Chondrocyte (in vitro differentiated cells): ENCODE results near the gene STOML3. TPM values are rescaled to one million over a fixed set of nuclear protein-coding genes. Genes with fewer than 3 reads are reported as not detected.

Source experiments
- DNase-seq: peaks from one replicate; pipeline ENCODE4 v3.0.0; 2021; ENCODE audit warnings: mixed read lengths, low spot score
- H3K27ac Mint-ChIP-seq: one replicate; pipeline ENCODE4 v1.8.0; 2021; ENCODE audit warnings: mild to moderate bottlenecking, moderate library complexity, mixed read lengths; ENCODE audit not compliant: unreplicated experiment
- H3K27me3 Mint-ChIP-seq: 2 replicates; pipeline ENCODE4 v1.8.0; 2021; ENCODE audit warnings: low read depth, mixed read lengths
- H3K36me3 Mint-ChIP-seq: 2 replicates; pipeline ENCODE4 v1.8.0; 2021; ENCODE audit warnings: low read depth, mixed read lengths
- H3K4me1 Mint-ChIP-seq: 2 replicates; pipeline ENCODE4 v1.8.0; 2021; ENCODE audit warnings: low read depth, mild to moderate bottlenecking, mixed read lengths
- H3K4me3 Mint-ChIP-seq: one replicate; pipeline ENCODE4 v1.8.0; 2021; ENCODE audit warnings: mild to moderate bottlenecking, moderate library complexity, mixed read lengths; ENCODE audit not compliant: unreplicated experiment
- H3K9me3 Mint-ChIP-seq: 2 replicates; pipeline ENCODE4 v1.8.0; 2021; ENCODE audit warnings: low read depth, mixed read lengths
- CTCF ChIP-seq: fragments of 200-600 bp; sonication (generic); IDR thresholded peaks from 2 replicates; pipeline ENCODE4 v1.5.0; 2021; ENCODE audit warnings: antibody characterized with exemption, mild to moderate bottlenecking, moderate library complexity
- total RNA-seq: library from RNA; stranded (reverse); gene quantifications from 3 replicates; pipeline ENCODE4 v1.2.1, GENCODE V29; 2021

Gene STOML3
- total RNA-seq, 1 donor from 2014 or later: not detected

- DNase-seq: no peak
- Mint-ChIP-seq H3K9me3 (no peaks in the 10 kb centered on the region), H3K4me1 (no peaks in the 10 kb centered on the region), H3K27me3 (peaks cover 7% of the 10 kb centered on the region), H3K27ac (no peak overlapping the region), H3K36me3 (no peaks in the 10 kb centered on the region), H3K4me3 (no peak overlapping the region)
- TF ChIP-seq CTCF: no peak
Measured at GRCh38 chr13:38969187-38969586, 21.4 kb downstream of the STOML3 start.

GRCh38 chr13:38967446-38967845, 23.2 kb downstream of the STOML3 start:
- no peak for TF ChIP-seq CTCF
- Mint-ChIP-seq H3K9me3 (no peaks in the 10 kb centered on the region), H3K27me3 (peaks cover 9% of the 10 kb centered on the region), H3K27ac (no peak overlapping the region), H3K4me3 (no peak overlapping the region), H3K4me1 (no peaks in the 10 kb centered on the region), H3K36me3 (no peaks in the 10 kb centered on the region)
- no peak for DNase-seq

- Mint-ChIP-seq H3K4me3 (no peak overlapping the region), H3K27ac (no peak overlapping the region), H3K9me3 (peaks cover 11% of the 10 kb centered on the region), H3K4me1 (no peaks in the 10 kb centered on the region), H3K27me3 (peaks cover 6% of the 10 kb centered on the region), H3K36me3 (no peaks in the 10 kb centered on the region)
- TF ChIP-seq CTCF: no peak
- DNase-seq: no peak
Measured at GRCh38 chr13:38965281-38965680, 25.4 kb downstream of the STOML3 start.

GRCh38 chr13:38960175-38960574, 30.5 kb downstream of the STOML3 start:
- peaks cover 16% of the 10 kb centered on the region for H3K9me3 Mint-ChIP-seq
- peaks cover 3% of the 10 kb centered on the region for H3K27me3 Mint-ChIP-seq
- no peak for DNase-seq
- no peaks in the 10 kb centered on the region for H3K4me1 Mint-ChIP-seq
- TF ChIP-seq CTCF: no peak
- H3K4me3 Mint-ChIP-seq: no peak overlapping the region
- no peaks in the 10 kb centered on the region for H3K36me3 Mint-ChIP-seq
- H3K27ac Mint-ChIP-seq: no peak overlapping the region

- peaks cover 5% of the 10 kb centered on the region for H3K27me3 Mint-ChIP-seq
- H3K9me3 Mint-ChIP-seq: peaks cover 16% of the 10 kb centered on the region
- no peaks in the 10 kb centered on the region for H3K4me1 Mint-ChIP-seq
- H3K36me3 Mint-ChIP-seq: no peaks in the 10 kb centered on the region
- no peak overlapping the region for H3K27ac Mint-ChIP-seq
- no peak for DNase-seq
- TF ChIP-seq CTCF: no peak
- no peak overlapping the region for H3K4me3 Mint-ChIP-seq
Measured at GRCh38 chr13:38957794-38958592, 32.6 kb downstream of the STOML3 start.
